Sigmoid colon (tissue), 7 donors: ENCODE results near the gene CCDC33. TPM values are rescaled to one million over a fixed set of nuclear protein-coding genes. Genes with fewer than 3 reads are reported as not detected.

Source experiments
- DNase-seq: peaks from one replicate; pipeline ENCODE4 v3.0.0-alpha.2; 2019
- H3K27ac ChIP-seq, 4 donors: fragments of 200-600 bp; sonication (generic); one replicate each; pipeline ENCODE4 v1.5.1; 2016 to 2019; ENCODE audit warnings: mild to moderate bottlenecking in 1 of 4
- H3K27me3 ChIP-seq, 3 donors: fragments of 200-600 bp; sonication (generic); one replicate each; pipeline ENCODE4 v1.5.1; 2019; ENCODE audit warnings: mild to moderate bottlenecking in 1 of 3
- H3K36me3 ChIP-seq, 4 donors: fragments of 200-600 bp; sonication (generic); one replicate each; pipeline ENCODE4 v1.5.1; 2016 to 2019
- H3K4me1 ChIP-seq, 4 donors: fragments of 200-600 bp; sonication (generic); one replicate each; pipeline ENCODE4 v1.5.1; 2017 to 2019
- H3K4me3 ChIP-seq, 4 donors: fragments of 200-600 bp; sonication (generic); one replicate each; pipeline ENCODE4 v1.5.1; 2017 to 2019; ENCODE audit warnings: mild to moderate bottlenecking in 2 of 4, moderate library complexity in 1 of 4
- H3K9me3 ChIP-seq, 4 donors: fragments of 200-600 bp in 3 of 4; sonication (generic) in 3 of 4; one replicate each; pipeline versions ENCODE4 v1.5.1 to v1.6.1; 2013 to 2019
- CTCF ChIP-seq, 4 experiments: fragments of 450-650 bp in 3 of 4; fragments of 200-600 bp in 1 of 4; IDR thresholded peaks; one replicate each; pipeline ENCODE4 v1.5.1; 2016 to 2019; ENCODE audit warnings: antibody characterized with exemption in 4 of 4, mild to moderate bottlenecking in 3 of 4, moderate library complexity in 2 of 4
- EP300 ChIP-seq, 4 donors: sonication (generic); formaldehyde crosslinking; IDR thresholded peaks; one replicate each; pipeline ENCODE4 v1.6.1; 2017; ENCODE audit warnings: antibody characterized with exemption in 4 of 4
- POLR2A ChIP-seq, 2 donors: fragments of 450-650 bp; IDR thresholded peaks; one replicate each; pipeline ENCODE4 v1.6.1; 2016; ENCODE audit warnings: antibody characterized with exemption in 2 of 2, mild to moderate bottlenecking in 2 of 2, moderate library complexity in 2 of 2
- POLR2AphosphoS5 ChIP-seq, 4 donors: sonication (generic); formaldehyde crosslinking; IDR thresholded peaks; one replicate each; pipeline ENCODE4 v1.6.1; 2017; ENCODE audit warnings: antibody characterized with exemption in 4 of 4
- WGBS, 2 donors: extraction: QIAGEN DNeasy Blood & Tissue Kit; methylation state at CpG; one replicate each; pipeline ENCODE4 v1.1.7; 2013; 5-methylcytosine and 5-hydroxymethylcytosine counted together
- intact Hi-C: fragments of 100-400 bp; cut with DNase I; formaldehyde crosslinking; loops from one replicate; pipeline ENCODE4 v1.15.1; 2023
- polyA plus RNA-seq, 3 donors: library from polyadenylated mRNA; stranded (reverse); fragments of 200-250 nt; gene quantifications; one replicate each; pipeline ENCODE4 v1.2.3, GENCODE V29; 2013
- total RNA-seq, 4 donors: library from RNA; depleted of rRNA; stranded (reverse); fragments of >200 nt; gene quantifications; one replicate each; pipeline ENCODE4 v1.1.0, GENCODE V29; 2016
- donor health status: healthy with polysubstance abuse.
- donor health status: Bipolar disorder and iron deficiency.
- donor health status: healthy.

The CCDC33 gene
- total and polyA plus RNA-seq, 7 donors, result 0.09 to 0.60 TPM; not detected in 5

GRCh38 chr15:74229686-74230085, 6.4 kb upstream of the CCDC33 start:
- WGBS, 2 donors, result 87 to 90% methylated on average over 3 of the region's 3 CpGs
- intact Hi-C loops, result no loop called here
- TF ChIP-seq POLR2AphosphoS5 (IDR thresholded peaks at IDR 0.05) (no peak), EP300 (IDR thresholded peaks at IDR 0.05) (no peak), POLR2A (IDR thresholded peaks at IDR 0.05) (no peak), CTCF (IDR thresholded peaks at IDR 0.05) (no peak)

GRCh38 chr15:74231475-74231874, 4.7 kb upstream of the CCDC33 start:
- intact Hi-C loops, result no loop called here
- 52 to 89% methylated on average over 10 of the region's 10 CpGs for WGBS, 2 donors
- H3K4me3 ChIP-seq, result no peak overlapping the region

More at GRCh38 chr15:74229686-74230085, 6.4 kb upstream of the CCDC33 start:
- no peak overlapping the region for H3K27ac ChIP-seq
- no peak for DNase-seq
- no peaks in the 10 kb centered on the region for H3K9me3 ChIP-seq
- H3K27me3 ChIP-seq, result peaks cover 0 to 4% (median under 1%) of the 10 kb centered on the region in 3 donors
- no peaks in the 10 kb centered on the region for H3K4me1 ChIP-seq
- no peak overlapping the region for H3K4me3 ChIP-seq
- no peaks in the 10 kb centered on the region for H3K36me3 ChIP-seq

GRCh38 chr15:74233373-74233772, 2.8 kb upstream of the CCDC33 start:
- TF ChIP-seq POLR2AphosphoS5 (IDR thresholded peaks at IDR 0.05) (no peak), POLR2A (IDR thresholded peaks at IDR 0.05) (no peak), CTCF (IDR thresholded peaks at IDR 0.05) (no peak), EP300 (IDR thresholded peaks at IDR 0.05) (no peak)
- no peak for DNase-seq
- Histone ChIP-seq H3K27me3 (peaks cover 0 to 4% (median 0%) of the 10 kb centered on the region in 3 donors), H3K36me3 (no peaks in the 10 kb centered on the region), H3K27ac (no peak overlapping the region), H3K9me3 (no peaks in the 10 kb centered on the region), H3K4me3 (no peak overlapping the region), H3K4me1 (no peaks in the 10 kb centered on the region)
- WGBS, 2 donors, result 83 to 87% methylated on average over 6 of the region's 6 CpGs
- intact Hi-C loops, result no loop called here

More at GRCh38 chr15:74231475-74231874, 4.7 kb upstream of the CCDC33 start:
- H3K36me3 ChIP-seq, result no peaks in the 10 kb centered on the region
- H3K27ac ChIP-seq, result no peak overlapping the region
- no peak for TF ChIP-seq POLR2A (IDR thresholded peaks at IDR 0.05)
- TF ChIP-seq CTCF (IDR thresholded peaks at IDR 0.05), result no peak
- TF ChIP-seq POLR2AphosphoS5 (IDR thresholded peaks at IDR 0.05), result no peak
- no peak for TF ChIP-seq EP300 (IDR thresholded peaks at IDR 0.05)
- H3K9me3 ChIP-seq, result no peaks in the 10 kb centered on the region
- peaks cover 0 to 4% (median 0%) of the 10 kb centered on the region in 3 donors for H3K27me3 ChIP-seq
- DNase-seq, result no peak
- no peaks in the 10 kb centered on the region for H3K4me1 ChIP-seq

- intact Hi-C loops, result no loop called here
- no peaks in the 10 kb centered on the region for H3K9me3 ChIP-seq
- H3K4me1 ChIP-seq, result no peaks in the 10 kb centered on the region
- H3K36me3 ChIP-seq, result no peaks in the 10 kb centered on the region
- H3K4me3 ChIP-seq, result no peak overlapping the region
- TF ChIP-seq CTCF (IDR thresholded peaks at IDR 0.05) (no peak), POLR2AphosphoS5 (IDR thresholded peaks at IDR 0.05) (no peak), EP300 (IDR thresholded peaks at IDR 0.05) (no peak), POLR2A (IDR thresholded peaks at IDR 0.05) (no peak)
- 90 to 94% methylated on average over 3 of the region's 3 CpGs for WGBS, 2 donors
- H3K27me3 ChIP-seq, result no peaks in the 10 kb centered on the region
- H3K27ac ChIP-seq, result no peak overlapping the region
- no peak for DNase-seq
These were observed 2.1 kb upstream of the CCDC33 start for GRCh38 chr15:74233851-74234597.

GRCh38 chr15:74234598-74234875, 1.6 kb upstream of the CCDC33 start:
- H3K27ac ChIP-seq, result no peak overlapping the region
- no peaks in the 10 kb centered on the region for H3K36me3 ChIP-seq
- DNase-seq, result no peak
- no peak for TF ChIP-seq POLR2AphosphoS5 (IDR thresholded peaks at IDR 0.05)
- WGBS, 2 donors, result 55 to 83% methylated on average over 9 of the region's 9 CpGs
- H3K9me3 ChIP-seq, result no peaks in the 10 kb centered on the region
- H3K4me1 ChIP-seq, result peaks cover 0 to 4% (median 2%) of the 10 kb centered on the region in 4 donors
- intact Hi-C loops, result no loop called here
- H3K27me3 ChIP-seq, result no peaks in the 10 kb centered on the region
- H3K4me3 ChIP-seq, result no peak overlapping the region
